K562 (cell line): ENCODE results near the gene STK11. TPM values are rescaled to one million over a fixed set of nuclear protein-coding genes. Genes with fewer than 3 reads are reported as not detected.

ENCODE experiments used
- CBX2 ChIP-seq: fragments of 200-600 bp; sonication (generic); IDR thresholded peaks from one replicate; pipeline ENCODE4 v1.6.1; 2012; ENCODE audit warnings: mild to moderate bottlenecking, low read length, inconsistent platforms; ENCODE audit not compliant: insufficient read depth, poor library complexity, severe bottlenecking
- CCAR2 ChIP-seq: fragments of 200-400 bp; formaldehyde crosslinking; IDR thresholded peaks from 2 replicates; pipeline ENCODE4 v1.6.1; 2017; ENCODE audit warnings: mild to moderate bottlenecking, low read depth, low read length
- FOSL1 ChIP-seq: fragments of 200-800 bp; sonication (Bioruptor generic); conservative IDR thresholded peaks from 2 replicates; pipeline ENCODE4 v1.6.1; 2016; ENCODE audit warnings: missing genetic modification characterization, missing compliant biosample characterization
- HBP1 ChIP-seq: fragments of 450-650 bp; formaldehyde crosslinking; IDR thresholded peaks from 2 replicates; pipeline ENCODE4 v1.4.0; 2022; ENCODE audit warnings: missing genetic modification characterization
- HNRNPLL ChIP-seq: fragments of 200-400 bp; formaldehyde crosslinking; IDR thresholded peaks from 2 replicates; pipeline ENCODE4 v1.6.1; 2017; ENCODE audit warnings: low read length, low read depth, mild to moderate bottlenecking; ENCODE audit not compliant: poor library complexity, severe bottlenecking
- KHSRP ChIP-seq: fragments of 450-650 bp; IDR thresholded peaks from 2 replicates; pipeline ENCODE4 v1.6.1; 2017
- MTF1 ChIP-seq: fragments of 250-450 bp; sonication (Bioruptor Pico); IDR thresholded peaks from 2 replicates; pipeline ENCODE4 v1.9.0; 2021; ENCODE audit warnings: moderate library complexity, mild to moderate bottlenecking, inconsistent platforms, borderline replicate concordance
- PHB2 ChIP-seq: fragments of 450-650 bp; IDR thresholded peaks from 2 replicates; pipeline ENCODE4 v1.6.1; 2017; ENCODE audit warnings: low read depth
- PML ChIP-seq: IDR thresholded peaks from 2 replicates; pipeline ENCODE4 v1.6.1; 2012; ENCODE audit warnings: low read length, inconsistent platforms
- PTBP1 ChIP-seq: fragments of 200-400 bp; formaldehyde crosslinking; IDR thresholded peaks from 2 replicates; pipeline ENCODE4 v1.6.1; 2017; ENCODE audit warnings: low read depth, low read length
- SETDB1 ChIP-seq: IDR thresholded peaks from one replicate; pipeline ENCODE4 v1.6.1; 2012; ENCODE audit warnings: low read length, control low read depth, inconsistent platforms
- SMARCC2 ChIP-seq: fragments of 450-650 bp; IDR thresholded peaks from 2 replicates; pipeline ENCODE4 v1.6.1; 2017; ENCODE audit warnings: antibody characterized with exemption, moderate library complexity, mild to moderate bottlenecking, low read depth
- TCF3 ChIP-seq: sonication (generic); formaldehyde crosslinking; IDR thresholded peaks from 2 replicates; pipeline ENCODE4 v1.4.0; 2020; ENCODE audit warnings: mild to moderate bottlenecking, missing genetic modification reagents
- XRCC4 ChIP-seq: IDR thresholded peaks from one replicate; pipeline ENCODE4 v1.6.1; 2011; ENCODE audit not compliant: insufficient read depth, insufficient read length; ENCODE audit errors: extremely low read depth
- ZBTB33 ChIP-seq: sonication (generic); formaldehyde crosslinking; IDR thresholded peaks from 2 replicates; pipeline ENCODE4 v1.8.1; 2023; ENCODE audit warnings: mild to moderate bottlenecking, missing genetic modification reagents
- ZNF23 ChIP-seq: fragments of 250-450 bp; sonication (Bioruptor Pico); IDR thresholded peaks from 2 replicates; pipeline ENCODE4 v1.4.0; 2020; ENCODE audit warnings: mild to moderate bottlenecking
- ZNF253 ChIP-seq: fragments of 250-450 bp; sonication (Bioruptor Pico); conservative IDR thresholded peaks from 2 replicates; pipeline ENCODE4 v1.6.1; 2021; ENCODE audit warnings: mild to moderate bottlenecking
- ZNF277 ChIP-seq: fragments of 250-450 bp; sonication (Bioruptor Pico); IDR thresholded peaks from 2 replicates; pipeline ENCODE4 v1.8.0; 2022; ENCODE audit warnings: inconsistent platforms, mild to moderate bottlenecking, moderate library complexity, borderline replicate concordance
- ZNF79 ChIP-seq: fragments of 250-450 bp; sonication (Bioruptor Pico); IDR thresholded peaks from 2 replicates; pipeline ENCODE4 v1.4.0; 2020; ENCODE audit warnings: low read depth, mild to moderate bottlenecking, moderate library complexity
- ZSCAN29 ChIP-seq: fragments of 450-650 bp; IDR thresholded peaks from 2 replicates; pipeline ENCODE4 v1.6.1; 2017
- polyA plus RNA-seq, 8 experiments: library from polyadenylated mRNA; depleted of rRNA in 4 of 8; stranded (reverse) in 5 of 8; unstranded in 3 of 8; fragments of >200 nt; fragmentation: Nextera tagmentation in 2 of 8; fragmentation: Illumina TruSeq in 1 of 8; extraction: Ambion mirVana in 2 of 8; extraction: Trizol in 1 of 8; gene quantifications; 2 replicates each; pipeline versions ENCODE4 v1.2.1 to v1.2.3, GENCODE V29; 2011 to 2014; ENCODE audit warnings: inconsistent platforms in 1 of 8, missing spikeins in 1 of 8
- total RNA-seq, 7 experiments: library from RNA; depleted of rRNA in 6 of 7; stranded (reverse); fragments of >200 nt in 6 of 7; fragmentation: Illumina TruSeq in 2 of 7; extraction: Trizol in 2 of 7; gene quantifications; 2 replicates each; pipeline versions ENCODE4 v1.2.1 to v1.2.3, GENCODE V29; 2011 to 2021; ENCODE audit warnings: low replicate concordance in 1 of 7

STK11 gene
- total and polyA plus RNA-seq, 9 of the 15 experiments (the other 6 are each of a cell fraction or from before 2014, with no cell fraction given), result 0.15 to 96.5 (median 31.7) TPM

- TF ChIP-seq PML (no peak), HBP1 (no peak), HNRNPLL (no peak), PHB2 (no peak), SMARCC2 (no peak), XRCC4 (no peak), KHSRP (no peak), TCF3 (CRISPR knock-in tag) (peak; percentile 23; the same call in 1 of the 2 replicates), ZNF277 (CRISPR knock-in tag) (no peak), MTF1 (CRISPR knock-in tag) (no peak), ZBTB33 (CRISPR knock-in tag) (no peak), PTBP1 (no peak), CCAR2 (no peak), ZNF253 (CRISPR knock-in tag) (no peak), FOSL1 (tag) (no peak), CBX2 (no peak), ZNF79 (CRISPR knock-in tag) (no peak), SETDB1 (no peak), ZSCAN29 (no peak), ZNF23 (CRISPR knock-in tag) (no peak)
Observed at GRCh38 chr19:1266129-1266915, 60.7 kb downstream of the STK11 start (continued).
